GM18505 (cell line): ENCODE measurements around the gene CFAP141.
"Not testable (repeated sequence)": the region's sequence is repeated elsewhere in the genome, so short reads cannot be mapped to it uniquely, and the experiment has no call there.

Source experiments
- ATAC-seq: cut with Tn5 transposase; IDR thresholded peaks from one replicate; pipeline ENCODE4 v1.9.1; 2021; ENCODE audit not compliant: unreplicated experiment
- POLR2A ChIP-seq: IDR thresholded peaks from 4 replicates; pipeline ENCODE4 v1.6.1; 2011; ENCODE audit warnings: borderline replicate concordance; ENCODE audit not compliant: insufficient read depth, insufficient read length; ENCODE audit errors: extremely low read depth

CFAP141 gene

GRCh38 chr1:154206196-154206595 lies at the start of gene CFAP141:
Gene CFAP141 (minus strand): TSS chr1:154206333. CDS start chr1:154206307, 26 bp downstream.
- ATAC-seq: no peak
- no peak for TF ChIP-seq POLR2A

GRCh38 chr1:154253671-154254070 lies 47.5 kb upstream of the CFAP141 start:
- no peak for TF ChIP-seq POLR2A
- ATAC-seq: no peak

GRCh38 chr1:154241703-154242351 lies 35.7 kb upstream of the CFAP141 start:
- no peak for ATAC-seq
- TF ChIP-seq POLR2A: no peak

GRCh38 chr1:154240294-154240833 lies 34.2 kb upstream of the CFAP141 start:
- TF ChIP-seq POLR2A: no peak
- no peak for ATAC-seq

GRCh38 chr1:154239491-154239890 lies 33.4 kb upstream of the CFAP141 start:
- ATAC-seq: no peak
- TF ChIP-seq POLR2A: no peak

- ATAC-seq: no peak
- no peak for TF ChIP-seq POLR2A
Observed at GRCh38 chr1:154237880-154238506, 31.9 kb upstream of the CFAP141 start.

GRCh38 chr1:154237435-154237834 lies 31.3 kb upstream of the CFAP141 start:
- no peak for ATAC-seq
- TF ChIP-seq POLR2A: no peak

GRCh38 chr1:154236855-154237254 lies 30.7 kb upstream of the CFAP141 start:
- no peak for TF ChIP-seq POLR2A
- ATAC-seq: no peak

- ATAC-seq: not testable (repeated sequence)
Observed at GRCh38 chr1:154233127-154233526, 27.0 kb upstream of the CFAP141 start.

GRCh38 chr1:154231112-154231511 lies 25.0 kb upstream of the CFAP141 start:
- not testable (repeated sequence) for ATAC-seq

GRCh38 chr1:154225370-154225769 lies 19.2 kb upstream of the CFAP141 start:
- no peak for TF ChIP-seq POLR2A
- no peak for ATAC-seq

GRCh38 chr1:154223621-154224020 lies 17.5 kb upstream of the CFAP141 start:
- ATAC-seq: no peak

GRCh38 chr1:154222918-154223317 lies 16.8 kb upstream of the CFAP141 start:
- ATAC-seq: no peak
- no peak for TF ChIP-seq POLR2A

More at GRCh38 chr1:154223621-154224020, 17.5 kb upstream of the CFAP141 start:
- TF ChIP-seq POLR2A: no peak

GRCh38 chr1:154222518-154222917 lies 16.4 kb upstream of the CFAP141 start:
- no peak for TF ChIP-seq POLR2A
- ATAC-seq: no peak
